Ovary (tissue), 9 donors: Measurements from ENCODE around the gene CDK5RAP3. TPM values are rescaled to one million over a fixed set of nuclear protein-coding genes. Genes with fewer than 3 reads are reported as not detected.

Experiments used
- DNase-seq, 5 donors: peaks; one replicate each; pipeline ENCODE4 v3.0.0-alpha.2; 2019 to 2020
- H3K27ac ChIP-seq, 2 donors: fragments of 200-600 bp; one replicate each; pipeline versions ENCODE4 v1.5.1 to v1.8.0; 2019 to 2022
- H3K27me3 ChIP-seq: fragments of 200-600 bp; one replicate; pipeline ENCODE4 v1.8.0; 2022
- H3K36me3 ChIP-seq: fragments of 200-600 bp; sonication (generic); one replicate; pipeline ENCODE4 v1.5.1; 2019
- H3K4me1 ChIP-seq: one replicate; pipeline ENCODE4 v1.8.1; 2013; ENCODE audit warnings: mild to moderate bottlenecking, moderate library complexity; ENCODE audit not compliant: insufficient read depth
- H3K4me3 ChIP-seq: fragments of 200-600 bp; sonication (generic); one replicate; pipeline ENCODE4 v1.5.1; 2017
- H3K9me3 ChIP-seq, 2 donors: fragments of 200-600 bp in 1 of 2; sonication (generic) in 1 of 2; one replicate each; pipeline versions ENCODE4 v1.5.1 to v1.8.1; 2013 to 2019; ENCODE audit warnings: mild to moderate bottlenecking in 1 of 2, moderate library complexity in 1 of 2
- EP300 ChIP-seq: sonication (generic); formaldehyde crosslinking; IDR thresholded peaks from one replicate; pipeline ENCODE4 v1.6.1; 2017; ENCODE audit warnings: antibody characterized with exemption
- POLR2A ChIP-seq: fragments of 450-650 bp; IDR thresholded peaks from one replicate; pipeline ENCODE4 v1.6.1; 2017; ENCODE audit warnings: antibody characterized with exemption, mild to moderate bottlenecking, moderate library complexity
- WGBS, 3 donors: extraction: QIAGEN DNeasy Blood & Tissue Kit in 1 of 3; methylation state at CpG; one replicate each; pipeline versions ENCODE4 v1.1.5 to v1.1.7; 2013 to 2017; 5-methylcytosine and 5-hydroxymethylcytosine counted together
- intact Hi-C, 4 donors: fragments of 100-400 bp; cut with DNase I; formaldehyde crosslinking; loops; one replicate each; pipeline versions ENCODE4 v1.11.0 to v1.15.1; 2022 to 2023
- polyA plus RNA-seq, 2 donors: library from polyadenylated mRNA; stranded (reverse); fragments of 200-250 nt in 1 of 2; fragments of 350-450 nt in 1 of 2; fragmentation: Illumina TruSeq in 1 of 2; extraction: RNeasy Lipid Tissue Mini Kit (QIAGEN cat#74804) in 1 of 2; gene quantifications; one replicate each; pipeline ENCODE4 v1.2.3, GENCODE V29; 2013 to 2014
- total RNA-seq, 7 donors: library from RNA; depleted of rRNA in 2 of 7; stranded (reverse); fragments of >200 nt in 2 of 7; fragmentation: NEBNext Ultra II Directional in 3 of 7; extraction: Animal tissue kit (Norgen Biotek cat#: 25700) in 3 of 7; gene quantifications; one replicate each; pipeline versions ENCODE4 v1.1.0 to v1.2.4, GENCODE V29; 2016 to 2023
- TF ChIP-seq, protein P1 (sequence below), 3 donors: fragments of 450-650 bp in 2 of 3; fragments of 200-600 bp in 1 of 3; IDR thresholded peaks; one replicate each; pipeline versions ENCODE4 v1.5.1 to v1.8.0; 2016 to 2022; ENCODE audit warnings: antibody characterized with exemption in 3 of 3, mild to moderate bottlenecking in 1 of 3
- donor health status: DM: no; HTN: no; CAD: no; lungs with moderate emphysema.
- donor health status: DM: no; HTN: no; CAD: no.
- donor health status: Bipolar disorder and iron deficiency.
- donor health status: DM: yes; HTN: yes; CAD: no.
- donor health status: DM: no; HTN: no; CAD: no.
- donor health status: DM: yes; HTN: yes; CAD: no.

The CDK5RAP3 gene
- total and polyA plus RNA-seq, 9 donors: 125 to 197 (median 144) TPM

DNA sequence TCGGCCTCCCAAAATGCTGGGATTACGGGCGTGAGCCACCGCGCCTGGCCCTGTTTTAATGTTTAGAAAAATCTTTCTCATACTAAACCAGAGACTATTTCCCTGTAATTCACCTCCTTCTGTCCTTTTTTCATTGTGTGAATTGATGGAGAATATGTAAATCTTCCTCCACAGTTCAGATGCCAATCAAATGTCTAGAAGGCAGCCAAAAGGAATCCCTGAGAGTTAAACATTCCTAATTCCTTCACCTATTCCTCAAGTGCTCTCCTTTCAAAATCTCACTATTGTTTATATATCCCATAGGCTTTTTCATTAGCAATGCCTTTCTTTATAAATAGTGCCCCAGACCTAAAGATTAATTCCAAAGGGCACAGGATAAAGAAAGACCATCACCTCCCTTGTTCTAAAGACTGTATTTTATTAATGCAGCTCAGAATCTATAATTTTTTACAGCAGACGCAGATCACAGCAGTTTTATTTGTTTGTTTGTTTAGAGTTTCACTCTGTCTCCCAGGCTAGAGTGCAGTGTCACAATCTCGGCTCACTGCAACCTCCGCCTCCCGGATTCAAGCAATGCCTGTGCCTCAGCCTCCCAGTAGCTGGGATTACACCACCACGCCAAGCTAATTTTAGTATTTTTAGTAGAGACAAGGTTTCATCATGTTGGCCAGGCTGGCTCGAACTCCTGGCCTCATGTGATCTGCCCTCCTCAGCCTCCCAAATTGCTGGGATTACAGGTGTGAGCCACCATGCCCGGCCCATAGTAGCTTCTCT, 36.2 kb downstream of the CDK5RAP3 start:
- H3K36me3 ChIP-seq: no peaks in the 10 kb centered on the region
- intact Hi-C loops: no loop called here
- TF ChIP-seq, protein P1, sequence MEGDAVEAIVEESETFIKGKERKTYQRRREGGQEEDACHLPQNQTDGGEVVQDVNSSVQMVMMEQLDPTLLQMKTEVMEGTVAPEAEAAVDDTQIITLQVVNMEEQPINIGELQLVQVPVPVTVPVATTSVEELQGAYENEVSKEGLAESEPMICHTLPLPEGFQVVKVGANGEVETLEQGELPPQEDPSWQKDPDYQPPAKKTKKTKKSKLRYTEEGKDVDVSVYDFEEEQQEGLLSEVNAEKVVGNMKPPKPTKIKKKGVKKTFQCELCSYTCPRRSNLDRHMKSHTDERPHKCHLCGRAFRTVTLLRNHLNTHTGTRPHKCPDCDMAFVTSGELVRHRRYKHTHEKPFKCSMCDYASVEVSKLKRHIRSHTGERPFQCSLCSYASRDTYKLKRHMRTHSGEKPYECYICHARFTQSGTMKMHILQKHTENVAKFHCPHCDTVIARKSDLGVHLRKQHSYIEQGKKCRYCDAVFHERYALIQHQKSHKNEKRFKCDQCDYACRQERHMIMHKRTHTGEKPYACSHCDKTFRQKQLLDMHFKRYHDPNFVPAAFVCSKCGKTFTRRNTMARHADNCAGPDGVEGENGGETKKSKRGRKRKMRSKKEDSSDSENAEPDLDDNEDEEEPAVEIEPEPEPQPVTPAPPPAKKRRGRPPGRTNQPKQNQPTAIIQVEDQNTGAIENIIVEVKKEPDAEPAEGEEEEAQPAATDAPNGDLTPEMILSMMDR (IDR thresholded peaks at IDR 0.05): no peak
- TF ChIP-seq EP300 (no peak), POLR2A (no peak)
- H3K27ac ChIP-seq: no peak overlapping the region
- no peaks in the 10 kb centered on the region for H3K9me3 ChIP-seq
- no peak overlapping the region for H3K4me3 ChIP-seq
- WGBS, 3 donors: 87 to 93% (median 88%) methylated on average over 12 of the region's 12 CpGs
- no peaks in the 10 kb centered on the region for H3K4me1 ChIP-seq
- DNase-seq: no peak
- H3K27me3 ChIP-seq: no peaks in the 10 kb centered on the region

DNA sequence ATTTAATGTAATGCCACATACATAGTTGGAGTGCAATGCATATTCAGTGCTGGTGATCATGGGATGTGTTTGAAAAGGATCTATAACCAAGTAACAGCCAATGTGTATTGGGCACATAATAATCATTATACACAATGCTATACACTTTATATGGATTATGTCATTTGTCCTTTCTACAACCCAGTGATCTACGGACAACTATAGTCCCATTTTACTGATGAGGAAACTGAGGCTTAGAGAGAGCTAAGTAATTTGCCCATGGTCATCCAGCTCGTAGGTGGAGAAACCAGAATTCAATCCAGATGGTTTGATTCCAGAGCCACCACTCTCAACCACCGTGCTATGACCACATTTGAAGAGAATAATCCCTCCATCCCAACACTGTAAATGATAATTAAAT, 39.3 kb downstream of the CDK5RAP3 start:
- Histone ChIP-seq H3K4me1 (no peaks in the 10 kb centered on the region), H3K9me3 (no peaks in the 10 kb centered on the region), H3K36me3 (no peaks in the 10 kb centered on the region), H3K4me3 (no peak overlapping the region), H3K27ac (no peak overlapping the region), H3K27me3 (no peaks in the 10 kb centered on the region)
- WGBS, 3 donors: 83 to 93% (median 90%) methylated on average over 3 of the region's 3 CpGs
- DNase-seq: no peak
- intact Hi-C loops: loop anchor here in 1 of 4 donors (10.0 kb wide), 1 partner anchor 45 kb away; no protein-coding TSS in a partner anchor
- TF ChIP-seq, protein P1 (IDR thresholded peaks at IDR 0.05): no peak
- TF ChIP-seq EP300 (no peak), POLR2A (no peak)

DNA sequence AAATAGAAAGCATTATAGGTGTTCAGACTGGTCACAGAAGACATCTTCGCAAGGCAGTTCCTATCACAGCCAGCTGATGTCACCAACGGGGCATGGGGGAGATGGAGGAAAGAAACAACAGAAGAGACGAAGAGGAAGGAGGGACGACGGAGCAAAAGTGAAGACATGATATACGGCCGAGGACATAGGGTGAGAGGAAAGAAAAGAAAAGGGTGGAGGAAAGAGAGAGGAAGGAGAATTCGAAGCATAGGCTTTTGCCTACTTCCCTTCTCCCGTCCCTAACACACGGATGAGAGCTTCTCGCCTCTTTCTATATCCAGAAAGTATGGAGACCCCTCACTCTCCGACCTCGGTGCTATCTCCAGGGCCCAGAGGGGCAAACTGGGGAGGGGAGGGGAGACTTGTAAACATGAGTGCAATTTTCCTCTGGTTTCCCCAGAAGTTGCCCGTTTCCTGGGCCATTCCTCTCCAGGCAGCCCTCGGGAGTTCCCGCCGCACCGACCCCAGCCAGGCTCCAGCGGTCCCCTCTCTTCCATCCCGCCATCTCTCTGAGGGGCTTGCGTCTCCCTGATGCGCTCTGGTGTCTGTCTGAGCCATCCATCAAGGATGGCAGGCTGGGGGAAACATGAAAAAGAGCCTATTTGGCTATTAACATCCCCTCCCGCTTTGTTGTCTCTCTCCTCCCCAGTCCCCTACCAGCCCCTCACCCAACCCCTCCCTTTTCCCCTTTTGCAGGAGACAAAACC, 40.7 kb downstream of the CDK5RAP3 start:
- H3K27me3 ChIP-seq: no peaks in the 10 kb centered on the region
- no peak overlapping the region for H3K4me3 ChIP-seq
- H3K4me1 ChIP-seq: no peaks in the 10 kb centered on the region
- TF ChIP-seq POLR2A (no peak), EP300 (no peak)
- TF ChIP-seq, protein P1 (IDR thresholded peaks at IDR 0.05): no peak
- DNase-seq: no peak
- intact Hi-C loops: loop anchor here in 1 of 4 donors (10.0 kb wide), 1 partner anchor 47 kb away; no protein-coding TSS in a partner anchor
- no peaks in the 10 kb centered on the region for H3K36me3 ChIP-seq
- H3K27ac ChIP-seq: no peak overlapping the region
- H3K9me3 ChIP-seq: no peaks in the 10 kb centered on the region
- 12 to 17% (median 13%) methylated on average over 23 of the region's 23 CpGs for WGBS, 3 donors

DNA sequence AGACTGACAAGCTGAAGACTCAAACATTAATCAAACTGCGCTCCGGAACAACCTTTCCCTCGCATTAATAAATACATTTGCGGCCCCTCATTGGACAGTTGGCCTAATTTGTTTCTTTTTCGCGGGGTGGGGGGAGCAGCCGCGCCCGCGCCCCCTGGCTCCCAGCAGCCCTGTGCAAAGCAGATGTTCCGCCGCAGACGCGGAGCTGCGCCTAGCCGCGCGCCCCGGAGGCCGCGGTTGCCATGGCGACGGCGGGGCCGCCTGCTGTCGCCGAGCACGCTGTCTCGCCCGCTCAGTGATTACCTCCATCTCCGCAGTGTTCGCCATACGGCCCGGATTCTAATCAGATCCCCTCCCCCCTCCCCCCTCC, 41.2 kb downstream of the CDK5RAP3 start:
- no peaks in the 10 kb centered on the region for H3K27me3 ChIP-seq
- intact Hi-C loops: loop anchor here in 1 of 4 donors (10.0 kb wide), 1 partner anchor 47 kb away; no protein-coding TSS in a partner anchor
- no peaks in the 10 kb centered on the region for H3K9me3 ChIP-seq
- 0% methylated on average over 34 of the region's 34 CpGs for WGBS, 3 donors
- no peaks in the 10 kb centered on the region for H3K4me1 ChIP-seq
- H3K4me3 ChIP-seq: no peak overlapping the region
- H3K36me3 ChIP-seq: no peaks in the 10 kb centered on the region
- TF ChIP-seq EP300 (no peak), POLR2A (no peak)
- TF ChIP-seq, protein P1 (IDR thresholded peaks at IDR 0.05): no peak
- H3K27ac ChIP-seq: no peak overlapping the region
- peak in 1 of 5 donors; percentile 49 for DNase-seq
